Ishikawa (cell line): Measurements from ENCODE around the gene USH1C.

Source experiments
- CEBPB ChIP-seq: IDR thresholded peaks from 2 replicates; pipeline ENCODE4 v1.6.1; 2012
- CREB1 ChIP-seq: IDR thresholded peaks from 2 replicates; pipeline ENCODE4 v1.6.1; 2012; ENCODE audit warnings: low read depth
- EGR1 ChIP-seq: IDR thresholded peaks from 2 replicates; pipeline ENCODE4 v1.6.1; 2012
- EP300 ChIP-seq: IDR thresholded peaks from 2 replicates; pipeline ENCODE4 v1.6.1; 2012; ENCODE audit warnings: borderline replicate concordance
- FOXM1 ChIP-seq: IDR thresholded peaks from 2 replicates; pipeline ENCODE4 v1.6.1; 2012; ENCODE audit warnings: low read depth, borderline replicate concordance
- MAX ChIP-seq: IDR thresholded peaks from 2 replicates; pipeline ENCODE4 v1.6.1; 2012
- NFIC ChIP-seq: IDR thresholded peaks from 2 replicates; pipeline ENCODE4 v1.6.1; 2012
- RAD21 ChIP-seq: IDR thresholded peaks from 2 replicates; pipeline ENCODE4 v1.6.1; 2012; ENCODE audit warnings: low read depth
- REST ChIP-seq: IDR thresholded peaks from 2 replicates; pipeline ENCODE4 v1.6.1; 2012; ENCODE audit warnings: low read depth, mild to moderate bottlenecking
- TAF1 ChIP-seq: IDR thresholded peaks from 2 replicates; pipeline ENCODE4 v1.6.1; 2012; ENCODE audit warnings: low read depth, mild to moderate bottlenecking
- TCF12 ChIP-seq: IDR thresholded peaks from 2 replicates; pipeline ENCODE4 v1.6.1; 2012; ENCODE audit warnings: low read depth
- TEAD4 ChIP-seq: IDR thresholded peaks from 2 replicates; pipeline ENCODE4 v1.6.1; 2012
- USF1 ChIP-seq: IDR thresholded peaks from 2 replicates; pipeline ENCODE4 v1.6.1; 2012
- YY1 ChIP-seq: IDR thresholded peaks from 2 replicates; pipeline ENCODE4 v1.6.1; 2012; ENCODE audit warnings: low read depth
- ZBTB7A ChIP-seq: IDR thresholded peaks from 2 replicates; pipeline ENCODE4 v1.6.1; 2012; ENCODE audit warnings: low read depth

The USH1C gene

GRCh38 chr11:17508791-17509190, 35.4 kb downstream of the USH1C start:
- TF ChIP-seq NFIC, result no peak
- TF ChIP-seq TAF1, result no peak
- TF ChIP-seq CEBPB, result no peak

GRCh38 chr11:17508306-17508705, 35.9 kb downstream of the USH1C start:
- TF ChIP-seq TCF12, result no peak
- no peak for TF ChIP-seq TEAD4
- no peak for TF ChIP-seq YY1
- TF ChIP-seq TAF1, result no peak
- TF ChIP-seq MAX, result no peak
- no peak for TF ChIP-seq REST
- no peak for TF ChIP-seq USF1
- no peak for TF ChIP-seq EP300
- TF ChIP-seq FOXM1, result no peak
- TF ChIP-seq CEBPB, result no peak
- TF ChIP-seq EGR1, result no peak
- no peak for TF ChIP-seq NFIC
- TF ChIP-seq ZBTB7A, result no peak

GRCh38 chr11:17507773-17508172, 36.4 kb downstream of the USH1C start:
- TF ChIP-seq EP300 (no peak), TCF12 (no peak)

GRCh38 chr11:17506942-17507341, 37.3 kb downstream of the USH1C start:
- no peak for TF ChIP-seq MAX
- TF ChIP-seq RAD21, result no peak
- TF ChIP-seq TEAD4, result no peak
- TF ChIP-seq REST, result no peak
- TF ChIP-seq FOXM1, result no peak

GRCh38 chr11:17506314-17506713, 37.9 kb downstream of the USH1C start:
- no peak for TF ChIP-seq USF1
- TF ChIP-seq CEBPB, result no peak
- TF ChIP-seq RAD21, result no peak
- no peak for TF ChIP-seq FOXM1
- no peak for TF ChIP-seq MAX
- no peak for TF ChIP-seq EP300
- no peak for TF ChIP-seq REST
- no peak for TF ChIP-seq YY1
- no peak for TF ChIP-seq ZBTB7A
- TF ChIP-seq TEAD4, result no peak
- no peak for TF ChIP-seq EGR1
- no peak for TF ChIP-seq CREB1
- no peak for TF ChIP-seq NFIC
- TF ChIP-seq TAF1, result no peak
- TF ChIP-seq TCF12, result no peak
